GM18909 (cell line): ENCODE data around the gene SLCO4A1.

ENCODE experiments used
- ATAC-seq: cut with Tn5 transposase; IDR thresholded peaks from one replicate; pipeline ENCODE4 v1.9.1; 2021; ENCODE audit warnings: mild to moderate bottlenecking; ENCODE audit not compliant: unreplicated experiment, poor library complexity

The SLCO4A1 gene

GRCh38 chr20:62636446-62636845 is 5.9 kb upstream of the SLCO4A1 start:
- ATAC-seq: no peak

DNA sequence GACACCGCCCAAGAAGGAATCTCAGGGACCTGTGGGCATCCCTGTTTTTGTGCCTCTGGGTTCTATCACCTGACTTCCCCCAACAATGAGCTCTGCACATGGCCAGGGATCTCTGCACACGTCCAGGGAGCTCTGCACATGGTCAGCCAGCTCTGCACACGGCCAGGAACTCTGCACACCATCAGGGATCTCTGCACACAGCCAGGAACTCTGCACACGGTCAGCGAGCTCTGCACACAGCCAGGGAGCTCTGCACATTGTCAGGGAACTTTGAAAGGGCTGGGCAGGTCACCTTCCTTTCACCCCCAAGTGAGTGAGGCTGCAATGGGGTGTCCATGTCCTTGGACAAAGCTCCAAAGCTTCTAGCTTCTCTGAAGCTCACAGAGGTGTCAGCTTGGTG is 5.2 kb upstream of the SLCO4A1 start:
- no peak for ATAC-seq

GRCh38 chr20:62637521-62638054 is 4.7 kb upstream of the SLCO4A1 start:
- no peak for ATAC-seq

GRCh38 chr20:62638055-62638570 is 4.2 kb upstream of the SLCO4A1 start:
- no peak for ATAC-seq

- no peak for ATAC-seq
Observed at GRCh38 chr20:62638679-62639406, 3.5 kb upstream of the SLCO4A1 start.

DNA sequence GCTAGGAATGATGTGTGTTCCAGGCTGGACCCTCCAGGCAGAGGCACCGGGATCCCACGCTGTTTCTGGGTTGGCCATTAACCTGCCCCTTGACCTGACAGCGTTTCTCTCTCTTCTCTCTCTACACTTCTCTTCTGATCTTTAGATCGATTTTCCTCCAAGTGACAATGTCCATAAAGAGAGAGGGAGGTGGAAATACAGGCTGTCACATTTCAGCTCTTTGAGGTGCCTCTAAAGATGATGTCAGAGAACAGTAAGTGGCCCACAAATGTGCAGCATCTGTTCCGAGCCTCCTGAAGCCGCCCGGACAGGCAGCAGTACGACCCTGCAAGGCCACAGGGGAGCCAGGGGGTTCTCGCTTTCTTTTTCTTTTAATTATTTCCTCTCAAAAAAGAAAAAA is 2.5 kb upstream of the SLCO4A1 start:
- ATAC-seq: no peak

GRCh38 chr20:62640870-62641269 is 1.4 kb upstream of the SLCO4A1 start:
- no peak for ATAC-seq

GRCh38 chr20:62641321-62642050 is 817 bp upstream of the SLCO4A1 start:
- ATAC-seq: no peak

DNA sequence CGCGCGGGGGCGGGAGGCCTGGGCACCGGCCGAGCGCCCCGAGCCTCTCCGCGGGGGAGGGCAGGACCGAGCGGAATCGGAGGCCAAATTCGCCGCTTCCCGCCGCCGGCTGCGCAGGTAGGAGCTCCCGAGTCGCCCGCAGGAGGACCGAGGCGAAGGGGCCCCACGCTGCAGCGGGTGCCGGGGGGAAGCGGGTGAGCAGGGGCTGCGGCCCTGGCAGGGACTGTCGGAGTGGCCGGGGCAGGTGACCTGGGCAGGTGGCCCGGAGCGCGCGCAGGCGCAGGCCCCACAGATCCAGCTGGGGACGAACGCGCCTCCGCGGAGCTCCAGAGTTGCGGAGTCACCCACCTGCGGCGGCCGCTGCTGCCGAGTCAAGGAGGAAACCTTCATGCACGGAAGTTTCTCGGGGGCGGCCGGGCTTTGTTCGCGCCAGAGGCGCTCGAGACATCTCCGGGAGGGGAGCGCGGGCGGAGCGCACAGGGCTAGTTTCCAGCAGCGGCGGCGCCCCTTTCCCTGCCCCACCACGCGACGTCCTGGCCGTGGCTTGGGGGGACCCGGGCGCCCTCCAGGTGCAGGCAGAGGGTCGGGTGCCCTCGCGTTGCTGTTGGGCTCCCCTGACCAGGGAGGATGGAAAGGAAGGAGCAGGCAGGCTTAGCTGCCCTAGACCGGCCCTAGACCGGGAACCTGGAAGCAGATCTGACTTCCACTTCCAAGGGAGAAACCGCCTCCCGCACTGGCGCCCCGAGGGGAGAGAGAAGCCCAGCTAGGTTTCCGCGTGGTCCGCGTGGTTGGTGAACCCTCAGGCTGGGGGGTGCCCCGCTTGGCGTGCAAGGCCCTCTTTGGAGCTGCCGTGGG is 590 bp downstream of the SLCO4A1 start:
- no peak for ATAC-seq

DNA sequence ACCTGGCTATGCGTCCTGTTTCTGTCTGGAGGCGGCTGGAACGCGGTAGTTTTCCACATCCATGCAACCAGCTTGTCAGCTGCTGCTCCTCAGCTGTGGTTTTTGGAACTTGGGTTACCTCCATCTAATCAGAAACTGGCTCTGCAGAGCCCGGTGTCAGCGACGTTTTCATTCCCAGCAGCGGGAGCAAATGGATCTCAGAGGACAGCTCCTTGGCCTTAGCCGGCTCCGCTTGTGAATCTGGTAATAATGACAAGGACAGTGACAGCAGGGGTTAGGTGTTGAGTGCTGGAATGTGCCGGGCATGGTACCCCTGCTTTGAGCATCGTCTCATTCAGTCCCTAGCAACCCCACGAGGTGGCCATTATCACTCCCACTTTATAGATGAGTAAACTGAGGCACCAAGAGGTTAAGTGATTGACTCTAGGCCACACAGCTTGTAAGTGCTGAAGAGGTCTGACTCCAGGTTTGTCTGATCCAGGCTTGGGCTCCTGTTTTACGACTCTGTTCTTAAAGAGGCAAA is 1.3 kb downstream of the SLCO4A1 start:
- no peak for ATAC-seq

DNA sequence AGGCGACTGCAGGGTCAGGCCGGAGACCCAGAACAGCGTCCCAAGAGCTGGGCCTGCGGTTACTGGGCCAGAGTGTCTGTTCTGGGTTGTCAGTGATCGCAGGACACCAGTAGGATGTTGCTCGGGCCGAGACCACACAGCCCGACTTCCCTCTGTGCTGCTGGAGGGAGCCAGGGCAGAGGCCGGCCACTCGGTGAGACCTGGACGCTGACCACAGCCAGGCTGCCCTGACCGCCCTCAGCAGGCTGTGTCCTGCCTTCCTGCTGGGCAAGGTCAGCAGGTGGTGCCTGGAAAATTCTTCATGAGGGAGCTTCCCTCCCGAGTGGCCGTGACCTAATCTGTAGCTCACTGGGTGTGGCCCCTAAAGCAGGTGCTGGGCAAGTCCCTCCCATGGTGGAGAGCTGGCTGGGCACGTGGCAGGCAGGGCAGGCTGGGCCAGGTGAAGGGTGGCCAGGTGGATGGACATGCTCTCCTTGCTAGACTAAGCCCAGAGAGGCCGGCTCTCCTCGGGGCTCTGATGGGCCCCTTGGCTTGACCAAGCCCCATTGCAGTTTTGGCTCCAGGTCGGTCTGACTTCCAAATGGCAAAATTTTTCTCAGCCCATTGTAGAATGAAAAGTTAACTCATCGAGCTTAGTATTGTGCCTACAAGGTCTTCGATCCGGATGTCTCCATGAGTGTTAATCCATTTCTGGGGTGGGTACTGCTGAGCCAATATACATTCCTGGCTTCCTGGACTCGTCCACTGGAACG is 1.9 kb downstream of the SLCO4A1 start:
- no peak for ATAC-seq

DNA sequence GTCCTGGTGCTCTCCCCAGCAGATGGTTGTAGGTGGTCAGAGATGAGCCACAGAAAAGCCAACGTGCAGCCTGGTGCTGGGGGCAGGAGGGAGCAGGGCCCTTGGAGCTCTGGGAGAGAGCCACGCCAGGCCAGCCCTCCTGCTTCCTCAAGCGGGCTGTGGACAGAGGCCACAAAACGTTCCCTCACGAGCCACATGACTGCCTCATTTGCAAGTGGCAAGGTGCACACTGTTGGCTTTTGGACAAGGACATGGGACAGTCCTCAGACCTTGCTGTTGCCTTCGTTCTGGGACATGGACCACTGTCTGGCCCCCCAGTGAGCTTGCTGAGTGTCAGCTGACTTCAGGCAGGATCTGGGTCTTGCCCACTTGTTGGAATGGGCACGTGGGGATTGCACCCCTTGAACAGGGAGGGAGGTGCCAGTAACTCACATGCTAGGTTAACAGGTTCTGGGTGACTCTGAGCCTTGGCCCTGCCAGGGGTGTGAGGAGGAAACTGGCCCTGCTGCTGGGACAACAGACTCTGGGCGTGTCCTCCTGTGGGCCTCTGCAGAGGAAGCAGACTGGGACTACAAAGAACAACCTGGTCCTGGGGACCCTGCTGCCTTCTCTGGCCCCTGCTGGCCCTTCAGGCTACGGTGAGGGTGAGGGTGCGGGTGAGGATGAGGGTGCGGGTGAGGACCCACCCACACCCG is 2.6 kb downstream of the SLCO4A1 start:
- no peak for ATAC-seq

DNA sequence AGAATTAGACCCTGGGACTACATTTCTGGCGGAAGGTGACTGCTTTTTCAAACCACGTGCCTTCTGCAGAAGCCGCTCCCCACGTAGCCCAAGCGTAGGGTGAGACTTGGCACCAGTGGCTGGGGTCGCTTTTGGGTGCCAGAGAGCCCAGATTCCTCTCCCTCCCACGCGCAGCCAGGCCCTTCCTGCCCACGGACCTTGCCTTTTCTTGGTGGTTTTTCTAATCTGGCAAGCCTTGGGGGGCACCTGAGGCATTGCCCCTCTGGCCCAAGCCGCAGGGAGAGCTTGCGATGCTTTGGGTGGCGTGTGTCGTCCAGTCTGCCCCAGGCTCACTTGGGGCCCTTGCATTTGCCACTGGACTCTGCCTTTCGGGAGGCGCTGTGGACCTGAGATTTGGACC is 3.3 kb downstream of the SLCO4A1 start:
- ATAC-seq: no peak

GRCh38 chr20:62646851-62647520 is 4.7 kb downstream of the SLCO4A1 start:
- ATAC-seq: no peak

- no peak for ATAC-seq
Observed at GRCh38 chr20:62647521-62648317, 5.4 kb downstream of the SLCO4A1 start.

DNA sequence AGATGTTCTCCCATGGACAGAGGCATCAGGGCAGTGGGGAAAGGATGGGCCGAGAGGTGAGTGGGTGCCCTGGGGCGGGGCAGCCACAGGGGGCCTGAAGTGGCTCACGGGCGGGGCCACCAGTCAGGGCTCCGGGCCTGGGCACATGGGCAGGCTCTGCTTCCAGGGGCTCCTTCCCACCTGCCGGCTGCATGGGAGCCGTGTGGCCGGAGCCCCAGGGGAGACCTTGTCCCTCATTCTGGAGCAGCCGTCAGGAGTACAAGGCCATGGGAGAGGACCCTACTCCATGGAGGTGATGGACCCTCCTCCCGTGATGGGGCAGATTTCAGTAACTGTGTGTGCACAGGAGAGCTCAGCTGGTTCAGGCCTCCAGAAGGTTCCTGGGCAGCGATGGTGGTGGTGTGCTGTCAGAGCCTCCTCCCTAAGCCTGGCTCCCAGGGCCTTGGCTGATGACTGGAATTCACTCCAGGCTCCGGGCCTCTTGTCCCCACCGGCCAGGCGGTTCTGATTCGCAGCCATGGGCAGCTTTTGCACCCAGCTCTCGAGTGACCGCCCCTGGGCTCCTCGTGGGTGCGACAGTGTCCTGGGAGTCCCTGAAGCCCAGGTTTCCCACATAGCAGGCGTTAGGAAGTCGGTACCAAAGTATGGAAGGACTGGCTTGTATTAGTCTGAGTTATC is 6.2 kb downstream of the SLCO4A1 start:
- no peak for ATAC-seq

GRCh38 chr20:62649140-62649539 is 6.8 kb downstream of the SLCO4A1 start:
- ATAC-seq: no peak
